GM21367 (cell line): ENCODE results near the gene THAP9.

Experiments used
- ATAC-seq: cut with Tn5 transposase; IDR thresholded peaks from one replicate; pipeline ENCODE4 v1.9.1; 2021; ENCODE audit not compliant: unreplicated experiment

The THAP9 gene

GRCh38 chr4:82954212-82954611 lies 53.7 kb downstream of the THAP9 start:
- no peak for ATAC-seq

GRCh38 chr4:82957045-82957444 lies 56.5 kb downstream of the THAP9 start:
- no peak for ATAC-seq

GRCh38 chr4:82965763-82966162 lies 65.2 kb downstream of the THAP9 start:
- ATAC-seq, result no peak

- ATAC-seq, result no peak
Measured at GRCh38 chr4:82968972-82969371, 68.4 kb downstream of the THAP9 start.

- ATAC-seq, result no peak
Measured at GRCh38 chr4:82969414-82969813, 68.9 kb downstream of the THAP9 start.
